ENCODE data around the gene DTWD2.
"Not testable (repeated sequence)": the region's sequence is repeated elsewhere in the genome, so short reads cannot be mapped to it uniquely, and the experiment has no call there.

Gene DTWD2

DNA sequence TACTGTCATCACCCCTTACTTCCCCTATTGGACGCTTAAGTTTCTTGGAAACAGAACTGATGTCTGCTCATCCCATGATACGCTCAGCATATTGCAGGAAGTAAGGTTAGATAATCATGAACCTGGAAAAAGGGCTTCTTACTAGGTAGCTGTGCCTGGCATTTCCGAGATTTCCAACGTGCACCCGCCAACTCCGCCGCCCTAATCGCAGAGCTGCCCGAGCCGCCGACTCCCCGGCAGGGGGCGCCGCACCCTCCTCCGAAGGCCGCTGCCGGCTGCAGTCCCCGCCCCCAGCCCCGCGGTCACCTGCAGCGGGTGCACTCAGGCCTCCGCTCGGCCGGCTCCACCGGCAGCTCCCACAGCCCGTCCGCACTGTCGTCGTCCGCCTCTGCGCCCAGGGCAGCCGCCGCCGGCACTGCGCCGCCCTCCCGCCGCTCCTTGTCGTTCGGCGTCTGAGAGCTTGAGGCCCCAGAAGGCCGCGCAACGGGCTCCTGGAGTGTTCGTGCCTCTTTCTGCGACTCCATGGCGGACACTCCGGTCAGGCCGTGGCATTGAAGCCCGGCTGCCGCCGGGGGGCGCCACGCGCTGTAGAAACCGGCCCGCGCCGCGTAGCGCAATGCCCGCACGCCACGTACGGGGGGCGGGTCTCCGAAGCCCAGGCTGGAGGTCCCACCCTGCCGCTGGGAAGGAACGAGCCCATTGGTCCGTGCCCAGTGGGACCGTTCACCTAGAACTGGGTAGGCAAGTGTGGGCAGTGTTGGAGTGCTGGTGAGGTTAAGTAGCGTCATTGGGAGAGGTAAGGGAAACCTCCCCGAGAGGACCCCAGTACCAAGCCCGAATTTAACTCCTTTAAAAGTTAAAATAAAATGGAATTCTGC is at the start of gene DTWD2:
DTWD2 (minus strand) TSS at position 560 of the 878 bp plus-strand sequence; CDS start at position 524, 36 bp downstream.
- peak; percentile 90 for DNase-seq

GRCh38 chr5:119037496-119038215 is 49.3 kb upstream of the DTWD2 start:
- no peak for DNase-seq

DNA sequence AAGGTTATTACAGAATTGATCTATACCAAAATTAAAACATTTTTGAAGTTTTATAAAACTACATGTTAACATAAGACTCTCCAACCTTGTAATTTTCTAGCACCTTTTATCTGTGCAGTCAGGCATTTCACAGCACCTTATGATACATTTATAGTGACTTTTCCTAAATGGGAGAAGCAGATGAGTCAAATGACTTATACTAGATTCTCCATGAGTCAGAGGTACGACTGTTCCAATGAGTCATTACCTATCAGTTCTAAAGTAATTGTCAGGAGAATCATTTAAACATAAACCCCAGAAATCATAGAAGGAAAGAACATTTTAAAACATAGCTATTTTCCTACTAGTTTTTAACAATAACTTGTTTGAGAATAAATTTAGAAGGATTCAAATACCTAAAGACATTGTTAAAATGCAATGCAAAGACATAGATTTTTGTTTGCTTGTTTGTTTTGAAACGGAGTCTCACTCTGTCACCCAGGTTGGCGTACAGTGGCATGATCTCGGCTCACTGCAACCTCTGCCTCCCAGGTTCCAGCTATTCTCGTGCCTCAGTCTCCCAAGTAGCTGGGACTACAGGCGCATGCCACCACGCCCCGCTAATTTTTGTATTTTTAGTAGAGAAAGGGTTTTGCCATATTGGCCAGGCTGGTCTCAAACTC is 47.9 kb upstream of the DTWD2 start:
- DNase-seq: peak; percentile 80

DNA sequence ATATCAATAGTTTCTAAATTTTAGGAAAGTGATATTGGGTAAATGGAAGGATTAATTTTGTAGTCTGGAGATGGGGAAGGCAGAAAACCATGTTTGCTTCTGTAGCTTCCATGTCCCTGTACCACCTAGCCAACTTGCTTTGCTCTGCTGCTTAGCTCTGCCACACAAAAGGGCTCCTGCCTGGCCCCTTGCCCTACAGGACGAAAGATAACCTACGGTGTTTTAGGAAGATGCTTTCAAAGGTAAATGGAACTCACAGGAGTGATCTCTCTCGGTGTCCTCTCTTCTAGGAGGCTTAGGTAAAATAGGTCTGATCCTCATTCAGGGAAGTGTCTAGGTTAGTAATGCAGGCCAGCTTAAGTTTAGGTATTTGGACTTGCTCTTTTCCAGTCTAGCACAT is 44.8 kb upstream of the DTWD2 start:
- no peak for DNase-seq

DNA sequence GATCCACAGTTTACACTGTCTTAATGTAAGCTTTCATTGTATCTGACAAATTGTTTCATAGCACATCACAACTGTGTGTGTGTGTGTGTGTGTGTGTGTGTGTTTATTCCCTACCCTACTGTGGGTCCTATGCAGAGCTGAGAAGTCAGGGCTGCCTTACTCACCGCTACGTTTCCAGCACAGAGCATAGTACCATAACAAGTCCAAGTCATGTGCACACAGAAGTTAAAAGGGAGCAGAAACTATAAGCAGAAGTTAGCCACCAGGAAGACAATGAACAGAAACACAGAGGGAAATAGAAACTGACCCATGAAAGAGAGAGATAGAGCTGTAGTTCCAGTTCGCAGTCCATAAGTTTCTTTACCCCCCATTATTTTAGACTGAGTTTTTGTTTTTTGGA is 44.3 kb upstream of the DTWD2 start:
- DNase-seq: no peak

DNA sequence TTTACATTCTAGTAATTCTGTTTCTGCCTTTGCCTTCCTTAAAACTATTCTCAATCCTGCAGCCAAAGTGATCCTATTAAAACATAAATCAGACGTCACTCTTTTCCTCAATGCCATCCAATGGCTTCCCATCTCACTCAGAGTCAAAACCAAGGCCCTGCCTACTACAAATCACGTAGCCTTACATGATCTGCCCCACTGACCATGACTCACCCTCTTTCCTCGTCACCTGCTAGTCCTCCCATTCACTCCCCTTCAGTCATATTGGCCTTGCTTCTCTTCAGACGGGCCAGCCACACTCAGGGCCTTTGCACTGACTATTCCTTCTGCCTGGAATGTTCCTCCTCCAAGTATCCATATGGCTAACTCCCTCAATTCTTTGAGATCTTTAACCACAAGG is 43.6 kb upstream of the DTWD2 start:
- peak; percentile 17 for DNase-seq

GRCh38 chr5:119031011-119031886 is 42.9 kb upstream of the DTWD2 start:
- no peak for DNase-seq

DNA sequence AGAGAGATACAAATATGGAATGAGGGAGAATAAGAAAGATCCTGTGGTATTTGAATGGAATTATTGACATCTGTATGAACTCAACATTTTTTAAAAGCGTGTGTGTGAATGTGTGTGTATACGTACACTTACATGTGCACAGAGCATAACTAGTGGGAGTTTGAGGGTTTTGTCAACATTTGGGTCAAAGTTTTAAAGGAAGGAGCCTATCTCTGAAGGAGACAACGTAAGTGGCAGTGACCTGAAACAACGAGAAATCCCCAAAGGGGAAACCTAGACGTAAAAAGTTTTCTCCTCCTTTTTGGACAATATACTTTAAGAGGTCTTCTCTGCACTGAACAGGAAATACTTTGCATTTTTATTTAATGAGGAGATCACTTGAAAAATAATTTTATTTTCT is 40.2 kb upstream of the DTWD2 start:
- no peak for DNase-seq

- no peak for DNase-seq
Measured at GRCh38 chr5:119022773-119023172, 34.4 kb upstream of the DTWD2 start.

DNA sequence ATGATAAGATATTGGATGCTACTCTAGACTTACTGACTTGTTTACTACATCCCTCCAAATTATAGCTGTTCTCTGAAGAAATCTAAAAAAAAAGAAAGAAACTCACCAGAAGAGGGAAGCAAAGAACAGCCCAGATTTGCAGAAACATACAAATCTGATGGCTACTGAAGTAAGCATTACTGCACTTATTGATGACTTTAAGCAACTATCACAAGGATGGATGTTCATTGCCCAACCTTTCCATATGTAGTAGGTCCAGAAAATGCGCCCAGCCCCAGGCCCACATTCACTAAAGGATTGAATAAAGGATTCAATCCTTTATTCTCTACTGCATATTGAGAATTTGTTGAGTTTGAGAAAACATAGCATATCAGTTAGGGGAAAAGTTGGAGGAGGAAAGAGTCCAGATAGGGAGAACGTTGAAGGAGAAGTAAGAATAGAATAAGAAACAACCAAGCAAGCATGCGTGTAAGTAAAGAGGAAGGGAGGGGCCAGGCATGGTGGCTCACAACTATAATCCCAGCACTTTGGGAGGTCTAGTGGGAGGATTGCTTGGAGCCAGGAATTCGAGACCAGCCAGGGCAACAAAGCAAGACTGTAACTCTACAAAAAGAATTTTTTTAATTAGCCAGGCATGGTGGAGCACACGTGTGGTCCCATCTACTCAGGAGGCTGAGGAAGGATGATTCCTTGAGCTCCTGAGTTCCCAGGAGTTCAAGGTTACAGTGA is 33.8 kb upstream of the DTWD2 start:
- DNase-seq: peak; percentile 52

DNA sequence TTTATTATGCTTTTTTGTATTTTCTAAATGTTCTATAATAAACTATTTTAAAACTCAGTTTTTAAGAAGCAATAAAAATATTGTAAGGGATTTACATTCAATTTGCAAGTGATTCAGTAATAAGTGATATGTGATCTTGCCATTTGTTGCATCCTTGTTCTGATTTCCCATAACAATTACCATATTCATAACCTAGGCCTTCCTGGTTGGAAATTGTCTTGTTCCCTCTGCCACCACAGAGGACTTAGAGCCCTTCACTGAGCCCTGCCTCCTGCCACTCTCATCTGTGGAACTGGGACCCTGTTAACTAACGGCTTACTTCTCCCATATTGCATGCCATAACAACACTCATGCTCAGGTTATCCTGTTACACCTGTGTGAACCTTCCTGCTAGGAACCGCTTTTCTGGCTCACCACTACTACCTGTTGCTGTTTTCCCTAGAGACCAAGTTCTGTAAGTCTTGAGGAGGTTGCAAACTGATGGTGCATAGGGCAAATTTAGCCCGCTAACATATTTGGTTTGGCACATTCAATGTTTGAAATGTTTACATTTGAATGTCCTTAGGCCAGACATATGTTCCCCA is 32.9 kb upstream of the DTWD2 start:
- DNase-seq: no peak

- no peak for DNase-seq
Measured at GRCh38 chr5:119019949-119020348, 31.6 kb upstream of the DTWD2 start.

GRCh38 chr5:119019501-119019900 is 31.2 kb upstream of the DTWD2 start:
- DNase-seq: no peak

DNA sequence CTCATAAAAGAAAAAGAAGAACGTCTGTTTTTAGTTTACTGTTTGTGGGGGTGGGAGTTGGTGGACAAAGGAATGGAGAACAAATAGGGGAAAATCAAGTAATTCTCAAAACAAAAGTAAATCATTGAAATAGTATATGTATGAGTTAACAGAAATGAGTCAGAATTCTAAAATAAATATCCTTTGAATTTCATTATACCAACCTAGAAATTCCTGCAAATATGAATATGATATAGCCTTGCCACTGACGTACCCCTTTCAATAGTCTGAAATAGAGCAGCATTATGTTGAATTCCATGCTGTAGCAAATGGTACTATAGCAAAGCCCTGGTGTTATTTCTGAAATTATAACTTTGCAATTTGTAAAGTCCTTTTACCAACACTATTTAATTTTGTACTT is 29.6 kb upstream of the DTWD2 start:
- DNase-seq: no peak

GRCh38 chr5:119016125-119016774 is 27.9 kb upstream of the DTWD2 start:
- DNase-seq: no peak

DNA sequence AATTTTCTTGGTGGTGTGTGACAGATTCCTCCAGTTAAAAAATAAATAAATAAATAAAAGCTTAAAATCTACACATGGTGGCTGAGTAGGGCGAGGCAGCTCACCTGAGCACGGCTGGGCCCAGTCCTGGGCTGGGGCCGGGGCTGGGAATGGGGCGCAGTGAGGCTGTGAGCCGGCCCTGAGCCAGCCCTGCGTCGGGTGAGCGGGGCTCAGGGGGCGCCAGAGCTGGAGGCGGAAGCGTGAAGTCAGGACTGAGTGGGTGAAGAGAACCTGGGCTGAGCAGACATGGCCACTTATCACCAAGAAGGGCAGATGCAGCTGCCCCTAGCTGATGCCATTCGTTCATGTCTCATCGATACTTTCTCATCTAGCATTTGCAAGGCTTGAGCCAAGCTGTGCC is 22.8 kb upstream of the DTWD2 start:
- no peak for DNase-seq

GRCh38 chr5:119010206-119010605 is 21.9 kb upstream of the DTWD2 start:
- no peak for DNase-seq

- peak; percentile 17 for DNase-seq
Measured at GRCh38 chr5:119009131-119009530, 20.8 kb upstream of the DTWD2 start.

- no peak for DNase-seq
Measured at GRCh38 chr5:118999696-119000095, 11.3 kb upstream of the DTWD2 start.

GRCh38 chr5:118998861-118999260 is 10.5 kb upstream of the DTWD2 start:
- DNase-seq: not testable (repeated sequence)

DNA sequence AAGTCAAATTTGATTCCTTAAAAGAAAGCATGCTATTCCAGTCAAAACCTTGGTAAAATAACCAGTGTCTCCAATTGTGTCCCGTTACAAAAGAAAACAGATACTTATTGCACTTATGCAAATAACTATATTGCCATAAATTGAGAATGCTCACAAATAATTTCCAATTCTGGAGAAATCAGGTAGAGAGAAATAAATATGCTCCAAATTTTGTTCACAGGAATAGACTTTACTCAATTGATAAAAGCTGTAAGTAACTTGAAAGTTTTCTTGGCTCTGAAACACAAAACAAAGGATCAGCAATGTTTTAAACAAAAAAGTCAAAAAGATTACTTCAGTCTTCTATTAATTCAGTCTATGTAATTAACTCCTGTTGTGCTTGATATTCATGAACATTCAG is 7.8 kb upstream of the DTWD2 start:
- DNase-seq: no peak

Measured in kidney glomerular epithelial cell (primary cell).